ENCODE measurements around the gene ZNF462.

DNA sequence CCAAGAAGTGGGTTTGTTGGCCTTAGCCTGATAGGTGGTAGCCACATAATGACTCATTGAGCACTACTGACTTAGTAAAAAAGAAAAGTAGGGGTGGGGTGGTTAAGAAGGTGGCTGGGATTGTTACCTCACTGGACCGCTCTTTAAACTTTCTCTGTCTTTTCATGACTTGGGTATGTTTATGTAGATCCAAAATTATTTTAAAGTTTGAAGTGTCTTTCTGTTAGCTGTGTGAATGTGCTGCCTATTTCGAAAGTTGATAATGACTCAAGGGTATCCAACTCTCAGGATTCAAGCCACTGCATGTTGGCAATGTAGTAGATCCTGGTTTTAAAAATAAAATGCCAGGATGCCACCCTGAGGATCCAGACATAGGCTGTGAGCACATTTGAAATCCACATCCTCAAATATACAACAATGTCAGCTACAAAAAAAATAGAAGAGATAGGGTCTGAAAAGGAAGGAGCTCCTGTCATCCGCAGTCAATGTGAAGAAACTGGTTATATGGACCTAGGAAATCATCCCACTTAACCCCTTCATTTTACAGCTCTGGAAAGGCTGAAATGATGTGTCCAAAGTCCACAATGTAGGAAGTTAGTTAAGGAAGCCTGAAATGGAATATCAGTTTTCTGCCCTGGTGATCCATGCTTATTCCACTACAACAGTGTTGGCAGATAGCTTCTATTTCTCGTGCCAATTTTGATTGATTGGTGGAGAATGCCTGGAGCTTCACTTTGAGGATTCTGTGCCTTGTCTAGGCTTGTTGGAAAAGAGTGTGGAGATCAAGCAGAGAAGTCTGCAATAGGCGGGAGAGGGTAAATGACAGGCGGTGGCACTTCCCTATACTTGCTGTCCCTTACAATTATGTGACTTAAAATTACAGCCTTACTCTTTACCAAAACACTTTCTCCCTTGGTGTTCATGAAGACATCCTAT, 23.4 kb downstream of the ZNF462 start:
- TF ChIP-seq, protein P1, sequence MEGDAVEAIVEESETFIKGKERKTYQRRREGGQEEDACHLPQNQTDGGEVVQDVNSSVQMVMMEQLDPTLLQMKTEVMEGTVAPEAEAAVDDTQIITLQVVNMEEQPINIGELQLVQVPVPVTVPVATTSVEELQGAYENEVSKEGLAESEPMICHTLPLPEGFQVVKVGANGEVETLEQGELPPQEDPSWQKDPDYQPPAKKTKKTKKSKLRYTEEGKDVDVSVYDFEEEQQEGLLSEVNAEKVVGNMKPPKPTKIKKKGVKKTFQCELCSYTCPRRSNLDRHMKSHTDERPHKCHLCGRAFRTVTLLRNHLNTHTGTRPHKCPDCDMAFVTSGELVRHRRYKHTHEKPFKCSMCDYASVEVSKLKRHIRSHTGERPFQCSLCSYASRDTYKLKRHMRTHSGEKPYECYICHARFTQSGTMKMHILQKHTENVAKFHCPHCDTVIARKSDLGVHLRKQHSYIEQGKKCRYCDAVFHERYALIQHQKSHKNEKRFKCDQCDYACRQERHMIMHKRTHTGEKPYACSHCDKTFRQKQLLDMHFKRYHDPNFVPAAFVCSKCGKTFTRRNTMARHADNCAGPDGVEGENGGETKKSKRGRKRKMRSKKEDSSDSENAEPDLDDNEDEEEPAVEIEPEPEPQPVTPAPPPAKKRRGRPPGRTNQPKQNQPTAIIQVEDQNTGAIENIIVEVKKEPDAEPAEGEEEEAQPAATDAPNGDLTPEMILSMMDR (IDR thresholded peaks at IDR 0.05) = no peak
- no peak for TF ChIP-seq POLR2A (IDR thresholded peaks at IDR 0.05)
